ENCODE data around the gene RPAP3. TPM values are rescaled to one million over a fixed set of nuclear protein-coding genes. Genes with fewer than 3 reads are reported as not detected.

The RPAP3 gene
- total RNA-seq, 1 experiment from 2014 or later: 40.3 TPM

Other genes with a start within 250 kb of the RPAP3 start
- gene ENDOU, start 19.5 kb upstream of the RPAP3 start, total RNA-seq (2014; rRNA removed; shearing (Covaris generic)): not detected in 2 replicates
- gene RAPGEF3, start 52.9 kb upstream of the RPAP3 start, total RNA-seq (2014; rRNA removed; shearing (Covaris generic)): 1.2 and 2.6 TPM in 2 replicates
- gene SLC48A1, start 67.2 kb upstream of the RPAP3 start, total RNA-seq (2014; rRNA removed; shearing (Covaris generic)): 12.8 and 12.9 TPM in 2 replicates
- gene HDAC7, start 113.9 kb upstream of the RPAP3 start, total RNA-seq (2014; rRNA removed; shearing (Covaris generic)): 22.8 and 26.1 TPM in 2 replicates
- gene VDR, start 199.0 kb upstream of the RPAP3 start, total RNA-seq (2014; rRNA removed; shearing (Covaris generic)): 5.1 and 9.3 TPM in 2 replicates